NCI-H345 treated with DMSO at 0.1 percent for 48 hours (cell line): ENCODE results near the gene SGSM2.
A peak's percentile ranks its signal among the peaks of the same experiment; 100 is the strongest.

Experiments used
- DNase-seq: peaks from one replicate; lab custom pipeline; 2025; ENCODE audit not compliant: unreplicated experiment; lab: John Stamatoyannopoulos, UW

Gene SGSM2

GRCh38 chr17:2416010-2416734 lies 78.9 kb downstream of the SGSM2 start:
- peak; percentile 43 for DNase-seq

- DNase-seq, result no peak
These were observed 81.3 kb downstream of the SGSM2 start for GRCh38 chr17:2418572-2418971.

- DNase-seq, result no peak
These were observed 82.2 kb downstream of the SGSM2 start for GRCh38 chr17:2419486-2419885.

- DNase-seq, result no peak
These were observed 82.9 kb downstream of the SGSM2 start for GRCh38 chr17:2420176-2420575.

GRCh38 chr17:2421315-2422147 lies 84.2 kb downstream of the SGSM2 start:
- no peak for DNase-seq

GRCh38 chr17:2423271-2423670 lies 86.0 kb downstream of the SGSM2 start:
- DNase-seq, result no peak

- DNase-seq, result no peak
These were observed 89.9 kb downstream of the SGSM2 start for GRCh38 chr17:2427215-2427614.

- no peak for DNase-seq
These were observed 90.6 kb downstream of the SGSM2 start for GRCh38 chr17:2427910-2428309.
